Fibroblast of gingiva (primary cell): ENCODE data around the gene ATP8B1.
A peak's percentile ranks its signal among the peaks of the same experiment; 100 is the strongest.
"Not testable (repeated sequence)": the region's sequence is repeated elsewhere in the genome, so short reads cannot be mapped to it uniquely, and the experiment has no call there.

Experiments used
- DNase-seq: peaks from one replicate; pipeline ENCODE4 v3.0.0-alpha.2; 2011; ENCODE audit warnings: low read depth

Gene ATP8B1

DNA sequence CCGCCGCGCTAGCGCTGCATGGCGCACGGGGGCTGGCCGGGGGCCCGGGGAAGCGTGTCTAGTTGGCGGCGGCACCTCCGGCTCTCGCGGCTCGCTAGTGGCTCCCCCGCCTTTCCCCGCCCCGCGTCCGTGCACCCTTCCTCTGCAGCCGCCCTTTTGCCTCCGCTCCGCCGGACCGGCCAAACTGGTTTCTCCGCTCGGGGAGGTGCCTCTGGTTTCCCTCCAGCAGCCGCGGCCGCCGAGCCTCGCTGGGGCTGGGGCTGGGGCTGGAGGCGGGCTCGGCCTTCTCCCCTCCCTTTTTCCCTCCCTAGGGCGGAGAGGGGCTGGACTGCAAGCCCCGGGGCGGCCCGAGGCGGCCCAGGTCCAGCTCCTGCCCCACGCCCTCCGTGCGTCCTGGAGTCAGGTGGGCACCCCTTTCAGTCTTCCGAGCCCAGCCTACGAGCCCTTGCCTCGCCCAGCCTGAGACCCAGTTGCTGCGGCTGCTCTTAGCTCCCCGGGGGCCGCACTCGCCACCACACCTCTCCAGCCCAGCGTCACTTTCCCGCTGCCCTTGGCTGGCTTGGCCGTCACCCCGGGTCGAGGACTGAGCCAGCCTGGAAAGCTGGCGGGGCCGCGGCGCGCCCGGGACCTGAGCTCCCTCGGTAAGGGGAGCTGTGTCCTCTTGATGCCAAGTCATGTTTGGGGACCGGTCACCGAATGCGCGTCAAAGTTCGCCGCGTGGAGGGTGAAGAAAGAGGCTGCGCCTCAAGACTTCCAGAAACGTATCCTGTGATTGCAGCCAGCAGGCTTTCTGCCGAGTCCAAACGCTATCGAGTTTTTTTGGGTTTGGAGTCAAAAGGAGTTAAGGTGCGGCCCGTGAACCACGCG, at the start of gene ATP8B1:
Gene ATP8B1, minus strand, starts transcription at position 213 of the 867 bp plus-strand sequence. CDS start 71,508 bp downstream, outside the sequence.
- DNase-seq = peak; percentile 83

GRCh38 chr18:57850063-57850462, 46.9 kb upstream of the ATP8B1 start:
- DNase-seq = no peak

DNA sequence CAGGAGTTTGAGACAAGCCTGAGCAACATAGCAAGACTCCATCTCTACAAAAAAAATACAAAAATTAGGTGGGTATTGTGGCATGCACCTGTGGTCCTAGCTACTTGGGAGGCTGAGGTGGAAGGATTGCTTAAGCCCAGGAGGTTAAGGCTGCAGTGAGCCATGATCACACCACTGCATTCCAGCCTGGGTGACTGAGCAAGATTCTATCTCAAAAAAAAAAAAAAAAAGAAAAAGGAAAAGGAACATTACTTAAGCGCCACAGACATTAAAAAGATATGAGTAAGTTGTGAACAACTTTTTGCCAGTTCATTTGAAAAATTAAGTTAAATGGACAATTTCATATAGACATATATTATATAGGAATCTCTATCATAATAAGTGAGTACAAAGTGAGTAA, 45.3 kb upstream of the ATP8B1 start:
- not testable (repeated sequence) for DNase-seq

- not testable (repeated sequence) for DNase-seq
Observed at GRCh38 chr18:57847431-57847830, 44.3 kb upstream of the ATP8B1 start.

DNA sequence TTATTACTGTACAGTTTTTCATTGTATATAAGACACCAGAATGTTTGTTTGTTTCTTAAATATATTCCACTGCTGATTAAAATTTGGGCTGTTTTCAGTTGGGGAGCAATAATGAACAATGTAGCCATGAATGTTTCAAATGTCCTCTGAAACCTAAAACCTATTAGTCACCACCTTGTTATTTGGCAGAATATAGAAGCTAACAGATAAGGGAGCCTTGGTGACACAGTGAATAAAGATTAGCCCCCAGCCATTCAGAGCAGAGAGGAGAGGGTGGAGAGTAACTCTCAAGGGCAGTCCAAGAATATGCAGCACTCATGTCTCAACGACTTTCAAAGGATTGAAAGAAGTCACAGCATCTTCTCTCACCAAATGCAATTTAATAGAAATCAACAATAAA, 43.1 kb upstream of the ATP8B1 start:
- no peak for DNase-seq

DNA sequence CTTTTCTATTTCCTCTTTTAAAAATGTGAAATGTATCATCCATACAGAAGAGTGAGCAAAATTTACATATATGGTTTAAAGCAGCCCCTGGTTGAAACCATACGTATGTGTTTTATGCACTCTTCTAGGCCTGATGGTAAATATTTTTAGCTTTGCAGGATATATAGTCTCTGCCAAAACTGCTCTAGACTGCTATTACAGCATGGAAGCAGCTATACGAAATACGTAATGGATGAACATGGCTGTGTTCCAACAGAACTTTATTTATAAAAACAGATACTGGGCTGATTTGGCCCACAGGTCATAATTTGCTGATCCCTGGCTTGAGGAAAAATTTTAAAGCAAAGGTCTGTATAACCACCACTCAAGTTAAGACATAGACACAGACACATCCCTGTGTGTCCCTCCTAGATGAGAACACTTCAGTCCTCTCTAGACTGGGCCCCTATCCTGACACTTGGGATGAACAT, 42.5 kb upstream of the ATP8B1 start:
- DNase-seq = no peak

DNA sequence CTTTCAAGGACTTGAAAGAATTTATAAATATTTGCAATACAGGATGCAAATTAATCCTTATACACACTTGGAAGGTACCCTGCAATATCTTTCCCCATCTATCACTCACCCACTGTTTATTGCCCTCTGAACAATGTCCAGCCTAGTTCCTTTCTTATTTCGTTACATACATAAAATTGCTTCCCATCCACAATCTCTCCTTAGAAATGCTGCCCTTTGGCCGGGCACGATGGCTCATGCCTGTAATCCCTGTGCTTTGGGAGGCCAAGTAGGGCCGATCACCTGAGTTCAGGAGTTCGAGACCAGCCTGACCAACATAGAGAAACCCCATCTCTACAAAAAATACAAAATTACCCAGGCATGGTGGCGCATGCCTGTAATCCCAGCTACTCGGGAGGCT, 41.2 kb upstream of the ATP8B1 start:
- no peak for DNase-seq

DNA sequence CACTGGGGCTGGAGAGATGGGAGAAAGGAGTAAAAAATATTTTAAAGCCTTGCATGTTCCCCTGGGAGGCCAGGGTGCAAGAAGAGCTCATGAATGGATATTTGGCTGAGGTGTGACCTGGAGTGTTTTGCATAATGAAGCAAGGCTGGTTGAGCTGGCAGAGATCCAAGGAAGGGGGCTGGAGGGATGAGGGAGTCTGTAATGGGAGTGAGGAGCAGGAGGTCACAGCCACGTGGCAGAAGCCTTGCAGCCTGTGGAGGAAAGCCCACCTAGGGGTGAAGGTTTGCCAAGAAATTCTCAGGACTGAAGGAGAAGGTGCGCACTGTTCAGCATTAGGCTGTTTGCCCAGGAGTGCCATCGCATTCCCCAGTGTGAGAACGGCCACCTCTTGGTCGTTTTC, 40.3 kb upstream of the ATP8B1 start:
- DNase-seq = no peak

- no peak for DNase-seq
Observed at GRCh38 chr18:57841568-57841967, 38.5 kb upstream of the ATP8B1 start.

DNA sequence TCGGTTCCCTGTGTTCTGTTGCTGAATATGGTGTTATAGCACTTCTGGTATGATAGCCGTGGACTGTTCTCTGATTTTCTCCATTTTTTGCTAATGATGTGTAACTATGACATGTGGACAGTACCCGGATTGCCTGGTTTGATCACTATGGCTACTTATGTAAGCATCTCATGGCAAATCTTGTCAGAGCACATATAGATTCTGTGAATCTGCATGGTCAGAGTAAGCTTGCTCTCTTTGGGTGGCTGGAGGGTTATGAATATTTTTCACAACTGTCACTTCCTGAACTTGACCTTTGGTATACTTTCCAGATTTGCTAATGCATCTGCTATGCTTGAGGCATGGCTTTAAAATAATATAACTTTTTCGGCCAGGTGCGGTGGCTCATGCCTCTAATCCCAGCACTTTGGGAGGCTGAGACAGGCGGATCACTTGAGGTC, 36.8 kb upstream of the ATP8B1 start:
- DNase-seq = peak; percentile 30

- no peak for DNase-seq
Observed at GRCh38 chr18:57837917-57838548, 34.9 kb upstream of the ATP8B1 start.

DNA sequence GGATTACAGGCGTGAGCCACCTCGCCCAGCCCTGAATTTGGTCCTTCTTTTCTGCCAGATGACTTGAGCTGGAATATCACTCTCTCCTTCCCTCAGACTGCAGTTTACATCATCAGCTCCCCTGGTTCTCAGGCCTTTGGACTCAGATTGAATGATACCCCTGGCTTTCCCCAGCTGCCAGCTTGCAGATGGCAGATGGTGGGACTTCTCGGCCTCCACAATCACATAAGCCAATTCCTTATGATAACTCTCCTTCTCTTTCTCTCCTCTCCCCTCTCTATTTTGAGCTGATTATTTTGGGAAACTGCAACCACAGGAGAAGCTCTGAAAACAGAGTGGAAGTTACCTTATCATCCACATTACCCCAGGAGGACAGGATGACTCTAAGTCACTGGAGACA, 33.4 kb upstream of the ATP8B1 start:
- DNase-seq = no peak

- DNase-seq = no peak
Observed at GRCh38 chr18:57835904-57836303, 32.8 kb upstream of the ATP8B1 start.

GRCh38 chr18:57834616-57835015, 31.5 kb upstream of the ATP8B1 start:
- DNase-seq = no peak

DNA sequence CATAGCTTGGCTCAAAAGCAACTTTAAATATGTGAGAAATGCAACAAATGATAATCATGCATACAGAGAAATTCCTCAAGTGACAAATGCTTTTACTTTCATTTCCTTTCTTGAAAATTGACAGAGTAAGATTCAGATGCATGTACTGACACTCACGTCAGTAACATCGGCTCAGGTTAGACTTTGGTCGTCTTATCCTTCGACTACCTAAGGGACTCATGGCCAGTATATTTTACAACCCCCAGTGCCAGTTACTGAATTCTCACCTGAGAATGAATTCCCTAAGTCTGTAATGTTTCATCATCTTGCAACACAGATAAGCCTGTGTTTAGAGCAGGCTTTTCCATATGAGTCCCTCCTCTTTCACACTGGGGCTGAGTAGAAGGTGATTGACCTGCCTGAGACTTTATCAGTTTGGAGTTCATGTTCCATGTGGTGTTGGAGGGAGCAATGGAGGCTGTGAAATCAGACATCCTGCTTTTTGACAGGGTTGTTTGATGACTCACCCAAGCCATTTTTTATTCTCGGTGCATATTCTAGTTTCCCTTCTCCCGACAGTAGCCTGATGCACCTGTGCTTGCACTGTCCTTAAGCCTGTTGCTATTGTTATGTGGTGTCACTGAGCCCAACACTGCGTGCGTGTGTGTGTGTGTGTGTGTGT, 30.5 kb upstream of the ATP8B1 start:
- DNase-seq = no peak

- DNase-seq = no peak
Observed at GRCh38 chr18:57832730-57833129, 29.6 kb upstream of the ATP8B1 start.

DNA sequence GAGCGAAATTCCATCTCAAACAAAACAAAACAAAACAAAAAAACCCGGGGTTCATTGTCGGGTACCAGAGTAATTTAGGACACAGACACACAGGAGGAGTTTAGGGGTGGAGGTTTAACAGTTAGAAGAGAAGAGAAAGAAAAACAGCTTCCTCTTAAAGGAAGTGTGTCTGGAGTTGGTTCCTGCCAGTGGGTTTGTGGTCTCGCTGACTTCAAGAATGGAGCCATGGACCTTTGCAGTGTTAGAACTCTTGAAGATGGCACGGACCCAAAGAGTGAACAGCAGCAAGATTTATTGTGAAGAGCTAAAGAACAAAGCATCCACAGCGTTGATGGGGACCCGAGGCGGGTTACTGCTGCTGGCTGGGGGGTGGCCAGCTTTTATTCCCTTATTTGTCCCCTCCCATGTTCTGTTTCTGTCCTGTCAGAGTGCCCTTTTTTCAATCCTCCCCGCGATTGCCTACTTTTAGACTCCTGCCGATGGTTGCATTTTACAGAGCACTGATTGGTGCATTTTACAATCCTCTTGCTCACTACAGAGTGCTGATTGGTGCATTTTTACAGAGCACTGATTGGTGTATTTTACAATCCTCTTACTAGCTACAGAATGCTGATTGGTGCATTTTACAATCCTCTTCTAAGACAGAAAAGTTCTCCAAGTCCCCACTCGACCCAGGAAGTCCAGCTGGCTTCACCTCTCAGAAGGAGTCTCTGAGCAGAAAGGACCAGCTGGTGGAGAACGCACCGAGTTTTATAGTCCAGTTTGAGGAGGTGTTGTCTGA, 28.7 kb upstream of the ATP8B1 start:
- DNase-seq = no peak

DNA sequence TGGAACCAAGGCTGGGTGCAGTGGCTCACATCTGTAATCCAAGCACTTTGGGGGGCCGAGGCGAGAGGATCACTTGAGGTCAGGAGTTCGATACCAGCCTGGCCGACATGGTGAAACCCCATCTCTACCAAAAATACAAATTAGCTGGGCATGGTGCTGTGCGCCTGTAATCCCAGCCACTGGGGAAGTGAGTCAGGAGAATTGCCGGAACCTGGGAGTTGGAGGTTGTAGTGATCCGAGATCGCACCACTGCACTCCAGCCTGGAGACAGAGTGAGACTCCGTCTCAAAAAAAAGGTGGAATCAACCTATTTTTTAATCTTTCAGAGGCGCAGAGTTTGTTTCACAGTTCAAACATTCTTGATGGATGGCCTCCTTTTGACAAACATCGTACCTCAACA, 24.5 kb upstream of the ATP8B1 start:
- DNase-seq = no peak

GRCh38 chr18:57826252-57826651, 23.1 kb upstream of the ATP8B1 start:
- DNase-seq = no peak

- not testable (repeated sequence) for DNase-seq
Observed at GRCh38 chr18:57820583-57820982, 17.5 kb upstream of the ATP8B1 start.

GRCh38 chr18:57819671-57820460, 16.8 kb upstream of the ATP8B1 start:
- DNase-seq = peak; percentile 56
